Activated CD8-positive, alpha-beta memory T cell treated with anti-CD3 and anti-CD28 coated beads for 1 hour (primary cell): Measurements from ENCODE around the gene CPSF6.
"Not testable (repeated sequence)": the region's sequence is repeated elsewhere in the genome, so short reads cannot be mapped to it uniquely, and the experiment has no call there.

ENCODE experiments used
- DNase-seq, 2 donors: peaks; one replicate each; pipeline ENCODE4 v3.0.0-alpha.2; 2020; ENCODE audit warnings: low read depth in 1 of 2; ENCODE audit errors: extremely low read depth in 1 of 2

CPSF6 gene

GRCh38 chr12:69239352-69239921, at the start of gene CPSF6:
Gene CPSF6 (plus strand): TSS chr12:69239569. CDS start chr12:69239647, 78 bp downstream.
- DNase-seq: peak; percentile 90 to 98

DNA sequence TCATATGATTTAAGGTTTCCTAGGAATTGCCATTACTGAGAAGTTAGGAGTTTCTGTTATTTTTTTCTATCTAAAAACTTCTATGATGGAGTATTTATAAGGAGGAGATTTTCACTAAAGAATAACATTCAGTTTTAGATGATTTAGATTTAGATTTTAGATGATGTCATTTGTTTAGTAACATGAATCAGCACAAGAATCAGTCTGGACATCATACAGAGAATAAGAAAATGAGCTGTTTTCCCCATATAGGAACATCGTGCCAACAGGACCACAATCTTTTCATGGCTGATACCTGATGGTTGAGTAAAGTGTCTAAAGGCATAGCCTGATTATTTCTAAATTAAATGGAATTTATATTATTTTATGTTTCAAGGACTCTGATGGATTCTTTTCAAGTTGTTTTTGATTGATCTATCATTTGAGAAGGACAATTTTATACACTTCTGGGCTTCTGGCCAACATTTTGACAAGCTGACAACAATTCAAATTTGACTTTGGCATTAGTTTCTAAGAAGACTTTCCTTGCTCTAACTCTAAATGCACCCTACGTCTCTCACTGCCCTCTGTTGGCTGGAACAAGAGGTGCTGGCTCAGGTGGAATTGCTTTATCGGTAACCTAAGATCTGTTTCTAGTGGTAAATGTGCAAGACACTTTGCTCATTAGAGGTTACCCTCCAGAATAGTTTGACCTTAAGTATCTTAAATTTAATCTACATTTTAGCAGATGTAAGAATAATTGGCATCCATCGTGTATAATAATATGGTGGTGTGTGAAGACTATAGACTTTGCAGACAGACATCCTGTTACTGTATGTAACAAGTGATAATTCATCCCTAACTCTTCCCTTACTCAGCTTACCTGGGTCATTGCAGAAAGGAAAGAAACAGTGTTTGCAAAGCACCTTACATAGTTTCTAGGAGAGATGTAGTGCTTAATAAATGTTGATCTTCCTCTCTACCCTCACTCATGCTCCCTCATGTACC, 42.8 kb upstream of the CPSF6 start:
- no peak for DNase-seq

DNA sequence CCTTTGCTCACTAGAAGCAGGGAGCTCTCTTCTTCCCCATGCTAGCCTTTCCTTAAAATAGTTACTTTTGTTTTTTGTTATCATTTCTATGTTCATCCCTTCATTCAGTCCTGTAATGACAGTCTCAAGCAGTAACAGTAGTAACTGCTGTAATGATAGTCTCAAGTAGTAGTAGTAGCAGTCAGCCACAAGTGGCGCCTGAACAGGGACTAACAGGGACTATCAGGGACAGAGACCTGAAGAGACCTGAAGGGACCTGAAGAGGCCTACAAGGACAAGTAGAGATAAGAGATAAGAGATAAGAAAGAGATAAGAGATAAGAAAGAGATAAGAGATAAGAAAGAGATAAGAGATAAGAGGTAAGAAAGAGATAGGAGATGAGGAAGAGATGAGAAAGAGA, 39.4 kb upstream of the CPSF6 start:
- not testable (repeated sequence) for DNase-seq

- no peak for DNase-seq
These were observed 35.2 kb upstream of the CPSF6 start for GRCh38 chr12:69204191-69204590.

- no peak for DNase-seq
These were observed 28.7 kb upstream of the CPSF6 start for GRCh38 chr12:69210661-69211060.

GRCh38 chr12:69211160-69211559, 28.2 kb upstream of the CPSF6 start:
- no peak for DNase-seq

DNA sequence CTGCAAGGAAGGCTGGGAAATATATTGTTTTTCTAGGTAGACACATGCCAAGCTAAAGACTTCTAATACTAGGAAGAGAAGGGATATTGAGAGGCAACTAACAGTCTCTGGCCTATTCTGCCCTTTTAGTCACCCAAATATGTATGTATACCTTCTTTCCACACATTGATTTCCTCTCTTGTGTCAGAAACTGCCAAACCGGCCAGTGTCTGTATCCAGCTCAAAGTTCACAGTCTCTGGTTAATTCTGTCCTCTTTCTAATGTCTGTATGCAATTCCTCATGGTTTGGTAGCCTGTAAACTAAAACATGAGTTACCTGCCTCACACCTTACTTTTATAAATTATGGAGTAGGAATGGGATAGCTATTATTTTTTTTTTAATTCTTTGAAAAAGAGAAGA, 25.2 kb upstream of the CPSF6 start:
- no peak for DNase-seq

GRCh38 chr12:69225251-69225910, 14.0 kb upstream of the CPSF6 start:
- no peak for DNase-seq

GRCh38 chr12:69231479-69231878, 7.9 kb upstream of the CPSF6 start:
- no peak for DNase-seq

DNA sequence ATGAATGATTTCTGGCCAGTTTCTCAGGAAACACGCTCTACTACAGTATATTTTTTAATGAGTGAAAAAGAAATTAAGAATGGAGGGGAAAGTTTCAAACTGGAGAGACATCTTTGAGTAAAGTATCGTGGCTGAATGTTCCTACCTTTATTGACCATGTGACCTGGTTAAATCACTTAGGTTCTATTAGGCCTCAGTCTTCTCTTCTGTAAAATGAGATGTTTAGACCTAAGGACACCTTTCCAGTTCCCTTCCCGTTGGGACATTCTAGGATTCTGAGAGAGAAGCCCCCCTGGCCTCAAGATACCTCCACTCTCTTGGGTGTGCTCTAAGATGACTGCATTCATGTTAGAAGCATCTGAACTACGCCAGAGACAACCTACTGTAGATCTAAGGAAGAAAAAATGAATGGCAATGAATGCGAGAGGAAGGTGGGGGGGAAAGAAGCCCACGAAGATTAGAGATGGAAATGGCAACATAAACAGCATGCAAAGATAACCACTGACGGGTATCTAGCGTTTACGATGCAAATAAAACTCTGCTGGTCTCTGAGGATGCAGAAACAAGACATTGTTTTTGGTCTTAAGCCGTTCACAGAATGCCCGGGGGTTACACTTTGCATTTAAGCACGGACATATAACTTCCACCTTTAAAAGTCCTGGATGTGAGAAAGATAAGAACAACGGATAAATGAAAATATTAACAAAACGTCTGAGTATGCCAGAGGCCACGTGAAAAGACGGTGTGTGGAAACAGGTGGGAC, 599 bp upstream of the CPSF6 start:
- DNase-seq: no peak

- DNase-seq: peak in 1 of 2 donors; percentile 28
These were observed 707 bp downstream of the CPSF6 start for GRCh38 chr12:69239922-69240630.

GRCh38 chr12:69240631-69240995, 1.2 kb downstream of the CPSF6 start:
- no peak for DNase-seq

DNA sequence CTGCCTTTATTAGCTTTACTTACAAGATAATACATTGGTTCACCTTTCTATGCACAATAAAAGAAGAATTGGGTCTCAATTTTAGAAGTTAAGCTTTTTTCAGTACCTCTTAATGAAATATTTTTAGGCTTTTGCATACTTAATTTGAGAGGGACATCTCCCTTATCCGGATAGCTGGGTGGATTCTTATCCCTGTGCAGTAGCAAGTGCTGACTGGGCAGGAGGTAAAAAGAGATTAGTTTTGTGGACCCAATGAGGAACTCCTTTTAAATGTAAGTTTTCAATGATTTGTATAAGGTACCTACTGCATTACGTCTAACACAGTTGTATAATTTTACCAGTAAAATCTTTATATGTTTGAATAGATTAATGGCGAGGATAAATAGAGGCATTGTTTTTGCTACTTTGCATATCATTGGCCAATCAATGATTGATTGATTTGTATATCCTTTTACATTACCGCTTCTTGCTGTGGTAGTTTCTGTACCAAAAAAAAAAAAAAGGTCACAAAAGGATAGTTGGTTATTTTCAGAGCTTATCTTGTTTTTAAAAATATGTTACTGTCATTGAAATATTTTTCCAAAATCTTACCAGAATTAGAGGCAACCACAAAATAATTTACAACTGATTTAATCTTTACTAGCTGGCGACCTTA, 2.2 kb downstream of the CPSF6 start:
- no peak for DNase-seq

DNA sequence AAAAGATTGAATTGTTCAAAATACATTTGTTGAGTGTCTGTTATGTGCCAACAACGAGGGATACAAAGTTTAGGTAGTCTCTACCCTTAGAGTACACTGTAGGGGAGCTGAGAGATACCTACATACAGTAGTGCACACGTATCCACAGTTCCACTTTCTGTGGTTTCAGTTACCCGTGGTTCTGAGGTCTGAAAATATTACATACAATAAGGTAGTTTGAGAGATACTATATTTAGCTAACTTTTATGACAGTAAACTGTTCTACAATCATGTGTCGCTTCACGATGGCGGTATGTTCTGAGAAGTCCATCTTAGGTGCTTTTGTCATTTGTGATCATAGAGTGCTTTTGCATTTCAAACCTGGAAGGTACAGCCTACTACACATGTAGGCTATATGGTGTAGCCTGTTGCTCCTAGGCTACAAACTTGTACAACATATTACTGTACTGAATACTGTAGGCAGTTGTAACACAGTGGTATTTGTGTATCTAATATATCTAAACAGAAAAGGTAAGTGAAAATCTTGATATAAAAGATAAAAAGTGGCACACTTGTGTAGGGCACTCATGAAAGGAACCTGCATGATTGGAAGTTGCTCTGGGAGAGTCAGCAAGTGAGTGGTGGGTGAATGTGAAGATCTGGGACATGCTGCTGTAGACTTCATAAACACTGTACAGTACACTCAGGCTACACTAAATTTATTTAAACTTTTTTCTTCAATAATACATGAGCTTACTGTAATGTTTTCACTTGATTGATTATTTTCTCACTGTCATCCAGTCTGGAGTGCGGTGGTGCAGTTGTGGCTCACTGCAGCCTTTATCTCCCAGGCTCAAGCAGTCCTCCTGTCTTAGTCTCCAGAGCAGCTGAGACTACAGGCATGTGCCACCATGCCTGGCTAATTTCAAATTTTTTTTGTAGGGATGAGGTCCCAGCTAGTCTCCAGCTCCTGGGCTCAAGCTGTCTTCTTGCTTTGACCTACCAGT, 4.0 kb downstream of the CPSF6 start:
- no peak for DNase-seq

DNA sequence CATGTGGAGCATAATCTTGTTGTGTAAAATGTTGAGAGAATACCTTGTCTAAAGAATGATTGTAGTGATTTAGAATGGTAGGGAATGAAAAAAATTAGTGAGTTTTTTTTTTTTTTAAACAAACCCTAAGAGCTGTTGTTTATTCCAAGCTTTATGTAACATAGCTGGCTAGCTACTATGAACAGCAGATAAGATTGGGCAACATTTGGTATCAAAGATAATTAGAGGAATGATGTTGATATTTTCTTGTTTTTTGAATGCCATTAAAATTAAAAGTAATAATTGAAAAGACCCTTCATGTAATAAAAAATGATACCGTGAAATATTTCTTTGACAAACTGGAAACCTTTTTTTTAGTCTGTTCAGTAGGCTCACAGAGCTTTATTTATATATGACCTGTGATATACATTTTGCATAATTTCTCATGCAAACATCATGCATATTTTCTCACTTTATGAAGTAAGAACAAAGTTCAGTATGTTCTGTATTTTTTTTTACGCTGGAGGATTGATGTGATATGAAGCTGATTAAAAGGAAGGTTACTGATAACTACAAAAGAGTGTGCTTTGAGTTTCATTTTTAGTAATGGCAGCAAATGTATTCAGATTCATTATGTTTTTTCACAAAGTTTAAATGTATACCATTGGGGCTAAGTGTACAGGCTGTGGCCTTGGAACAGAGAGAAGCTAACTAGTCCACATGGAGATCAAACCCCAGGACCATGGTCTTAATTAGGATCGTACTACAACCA, 8.1 kb downstream of the CPSF6 start:
- no peak for DNase-seq

- DNase-seq: no peak
These were observed 12.7 kb downstream of the CPSF6 start for GRCh38 chr12:69252033-69252432.

GRCh38 chr12:69254046-69254445, 14.7 kb downstream of the CPSF6 start:
- DNase-seq: no peak

DNA sequence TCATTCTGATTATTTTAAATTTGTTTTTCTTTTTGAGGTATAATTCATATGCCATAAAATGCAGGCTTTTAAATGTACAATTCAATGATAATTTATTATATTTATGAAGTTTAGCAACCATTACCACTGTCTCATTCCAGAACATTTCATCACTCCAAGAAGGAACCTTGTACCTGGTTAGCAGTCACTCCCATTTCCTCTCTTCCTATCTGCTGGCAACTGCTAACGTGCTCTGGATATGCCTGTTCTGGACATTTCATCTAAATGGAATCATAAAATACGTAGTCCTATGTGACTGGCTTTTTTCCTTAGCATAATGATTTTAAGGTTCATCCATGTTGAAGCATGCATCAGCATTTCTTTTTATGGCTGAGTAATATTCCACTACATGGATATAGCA, 15.5 kb downstream of the CPSF6 start:
- DNase-seq: no peak
